HepG2 (cell line): ENCODE measurements around the gene ZFX. TPM values are rescaled to one million over a fixed set of nuclear protein-coding genes. Genes with fewer than 3 reads are reported as not detected.

Source experiments
- ATAC-seq: fragments of 200-7000 bp; cut with Tn5 transposase; 3 replicates; pipeline ENCODE4 v1.9.1; 2020; ENCODE audit warnings: mild to moderate bottlenecking, moderate library complexity
- BruUV-seq: library from RNA; stranded (reverse); fragments of 400-500 nt; replicated peaks from 2 replicates; lab custom pipeline; 2021; lab: Mats Ljungman, UMichigan
- CTCF ChIA-PET: fragments of 300-600 bp; formaldehyde crosslinking; extraction: SDS; loops from one replicate; lab custom pipeline; 2021; ENCODE audit warnings: low total read pairs, inconsistent platforms, low intra/inter-chr PET ratio; lab: Yijun Ruan, JAX
- POLR2A ChIA-PET: fragments of 350-600 bp; sonication (Branson Sonifier 250); formaldehyde crosslinking; loops from one replicate; lab custom pipeline; 2020; ENCODE audit warnings: antibody characterized with exemption, inconsistent platforms; lab: Yijun Ruan, JAX
- DNase-seq: peaks from one replicate; pipeline ENCODE4 v3.0.0-alpha.2; 2015; ENCODE audit warnings: low spot score
- FAIRE-seq: peaks from 3 replicates; lab custom pipeline; 2011; peaks lifted over from hg19 to GRCh38; lab: Jason Lieb, UNC
- H2AFZ ChIP-seq: one replicate; pipeline ENCODE4 v1.6.1; 2011; ENCODE audit warnings: low read length, inconsistent platforms
- H3K27ac ChIP-seq: fragments of 300-600 bp; 3 replicates; pipeline ENCODE4 v1.8.0; 2011; ENCODE audit warnings: mixed run types, mild to moderate bottlenecking, mixed read lengths, low read length, inconsistent platforms; ENCODE audit not compliant: insufficient read depth; ENCODE audit errors: extremely low read length
- H3K27me3 ChIP-seq, 2 experiments: fragments of 200-600 bp in 1 of 2; 2 replicates in 1 of 2; 3 replicates in 1 of 2; pipeline versions ENCODE4 v1.6.0 to v1.8.0; 2011; ENCODE audit warnings: low read length in 2 of 2, mild to moderate bottlenecking in 2 of 2, moderate library complexity in 2 of 2, inconsistent platforms in 1 of 2; ENCODE audit not compliant: insufficient read depth in 2 of 2, control insufficient read depth in 1 of 2
- H3K36me3 ChIP-seq, 2 experiments: fragments of 200-600 bp in 1 of 2; replicated peaks in 1 of 2; 2 replicates in 1 of 2; 3 replicates in 1 of 2; pipeline versions ENCODE4 v1.5.1 to v1.8.0; 2011; ENCODE audit warnings: low read length in 2 of 2, inconsistent platforms in 1 of 2; ENCODE audit not compliant: insufficient read depth in 2 of 2, control insufficient read depth in 1 of 2
- H3K4me1 ChIP-seq: 2 replicates; pipeline ENCODE4 v1.5.1; 2012; ENCODE audit warnings: low read length, inconsistent platforms; ENCODE audit not compliant: insufficient read depth
- H3K4me2 ChIP-seq: 2 replicates; pipeline ENCODE4 v1.6.0; 2011; ENCODE audit warnings: low read depth, low read length, inconsistent platforms
- H3K4me3 ChIP-seq, 3 experiments: fragments of 200-600 bp in 1 of 3; sonication (generic), shearing (Covaris generic) in 1 of 3; replicated peaks in 1 of 3; 2 replicates each; pipeline ENCODE4 v1.5.1; 2011 to 2016; ENCODE audit warnings: low read length in 3 of 3, inconsistent platforms in 2 of 3, low read depth in 2 of 3, mild to moderate bottlenecking in 2 of 3, control low read depth in 1 of 3, mixed read lengths in 1 of 3; ENCODE audit not compliant: insufficient read depth in 1 of 3
- H3K79me2 ChIP-seq: one replicate; pipeline ENCODE4 v1.6.1; 2011; ENCODE audit warnings: low read length, inconsistent platforms; ENCODE audit not compliant: insufficient read depth
- H3K9ac ChIP-seq: 2 replicates; pipeline ENCODE4 v1.6.0; 2011; ENCODE audit warnings: mild to moderate bottlenecking, low read depth, low read length, inconsistent platforms; ENCODE audit not compliant: insufficient read depth
- H3K9me3 ChIP-seq: 2 replicates; pipeline ENCODE4 v1.5.1; 2012; ENCODE audit warnings: mild to moderate bottlenecking, low read length
- H4K20me1 ChIP-seq: 2 replicates; pipeline ENCODE4 v1.6.0; 2011; ENCODE audit warnings: inconsistent platforms, mild to moderate bottlenecking, low read length, moderate library complexity; ENCODE audit not compliant: insufficient read depth
- ATF7-NPFF ChIP-seq: sonication (generic); formaldehyde crosslinking; IDR thresholded peaks from 2 replicates; pipeline ENCODE4 v1.8.1; 2023; ENCODE audit warnings: mild to moderate bottlenecking, low read depth, missing genetic modification reagents, moderate library complexity
- EEA1 ChIP-seq: sonication (generic); formaldehyde crosslinking; IDR thresholded peaks from 2 replicates; pipeline ENCODE4 v1.5.1; 2020; ENCODE audit warnings: mild to moderate bottlenecking, missing genetic modification reagents, borderline replicate concordance
- FLYWCH1 ChIP-seq: sonication (generic); formaldehyde crosslinking; IDR thresholded peaks from 2 replicates; pipeline ENCODE4 v1.8.1; 2023; ENCODE audit warnings: mild to moderate bottlenecking, missing genetic modification reagents
- FOSL2 ChIP-seq: sonication (generic); formaldehyde crosslinking; IDR thresholded peaks from 2 replicates; pipeline ENCODE4 v1.4.0; 2020; ENCODE audit warnings: missing genetic modification reagents
- MIER2 ChIP-seq: IDR thresholded peaks from 2 replicates; pipeline ENCODE4 v1.6.1; 2016; ENCODE audit warnings: missing biosample characterization, missing genetic modification reagents
- NFE2L2 ChIP-seq: fragments of 150-350 bp; IDR thresholded peaks from 2 replicates; pipeline ENCODE4 v1.6.1; 2014; ENCODE audit warnings: low read length
- PHF20 ChIP-seq: sonication (generic); formaldehyde crosslinking; IDR thresholded peaks from 2 replicates; pipeline ENCODE4 v1.5.0; 2020; ENCODE audit warnings: mild to moderate bottlenecking, missing genetic modification reagents
- SP1 ChIP-seq, 2 experiments: fragments of 450-650 bp in 1 of 2; sonication (generic) in 1 of 2; formaldehyde crosslinking in 1 of 2; IDR thresholded peaks; 2 replicates each; pipeline versions ENCODE4 v1.4.0 to v1.6.1; 2016 to 2020; ENCODE audit warnings: missing genetic modification reagents in 1 of 2
- ZMYM3 ChIP-seq: sonication (generic); formaldehyde crosslinking; IDR thresholded peaks from 2 replicates; pipeline ENCODE4 v1.5.1; 2020; ENCODE audit warnings: mild to moderate bottlenecking, missing genetic modification reagents
- ZNF121 ChIP-seq: sonication (generic); formaldehyde crosslinking; IDR thresholded peaks from 2 replicates; pipeline ENCODE4 v1.5.0; 2020; ENCODE audit warnings: mild to moderate bottlenecking, missing genetic modification reagents
- ZNF446 ChIP-seq: sonication (generic); formaldehyde crosslinking; IDR thresholded peaks from 2 replicates; pipeline ENCODE4 v1.5.0; 2020; ENCODE audit warnings: mild to moderate bottlenecking, missing genetic modification reagents
- WGBS: methylation state at CpG from one replicate; pipeline ENCODE4 v1.1.6; 2017; ENCODE audit warnings: low lambda C conversion rate; 5-methylcytosine and 5-hydroxymethylcytosine counted together
- in situ Hi-C: cut with HindIII; loops from 2 replicates; pipeline ENCODE4 v1.10.0; 2017; ENCODE audit warnings: low pct_unique_long_range_greater_than_20kb; ENCODE audit not compliant: extremely low pct_ligation_motif_present
- intact Hi-C: fragments of 100-400 bp; cut with micrococcal nuclease; formaldehyde crosslinking; loops from one replicate; pipeline ENCODE4 v1.10.0; 2022; ENCODE audit not compliant: unreplicated experiment
- polyA plus RNA-seq, 8 experiments: library from polyadenylated mRNA; depleted of rRNA in 3 of 8; stranded (reverse) in 7 of 8; unstranded in 1 of 8; fragments of >200 nt; fragmentation: Illumina TruSeq in 4 of 8; extraction: Trizol in 4 of 8; gene quantifications; 2 replicates each; pipeline versions ENCODE4 v1.2.1 to v1.2.3, GENCODE V29; 2011 to 2016; ENCODE audit warnings: low read depth in 4 of 8, missing spikeins in 1 of 8, mixed read lengths in 1 of 8; ENCODE audit not compliant: insufficient read depth in 1 of 8
- total RNA-seq, 5 experiments: library from RNA; depleted of rRNA; stranded (reverse); fragments of >200 nt; fragmentation: Illumina TruSeq; extraction: Trizol; gene quantifications; 2 replicates each; pipeline ENCODE4 v1.2.3, GENCODE V29; 2016; ENCODE audit warnings: low read depth in 1 of 5
- TF ChIP-seq, protein P1 (sequence below): sonication (generic); formaldehyde crosslinking; IDR thresholded peaks from 2 replicates; pipeline ENCODE4 v1.5.0; 2020; ENCODE audit warnings: mild to moderate bottlenecking, missing genetic modification reagents
- TF ChIP-seq, protein P2 (sequence below): sonication (generic); formaldehyde crosslinking; IDR thresholded peaks from 2 replicates; pipeline ENCODE4 v1.4.0; 2020; ENCODE audit warnings: mild to moderate bottlenecking, missing genetic modification reagents

The ZFX gene
- total and polyA plus RNA-seq, 2 of the 13 experiments (the other 11 are each of a cell fraction or from before 2014, with no cell fraction given): 13.8 to 37.3 TPM

DNA sequence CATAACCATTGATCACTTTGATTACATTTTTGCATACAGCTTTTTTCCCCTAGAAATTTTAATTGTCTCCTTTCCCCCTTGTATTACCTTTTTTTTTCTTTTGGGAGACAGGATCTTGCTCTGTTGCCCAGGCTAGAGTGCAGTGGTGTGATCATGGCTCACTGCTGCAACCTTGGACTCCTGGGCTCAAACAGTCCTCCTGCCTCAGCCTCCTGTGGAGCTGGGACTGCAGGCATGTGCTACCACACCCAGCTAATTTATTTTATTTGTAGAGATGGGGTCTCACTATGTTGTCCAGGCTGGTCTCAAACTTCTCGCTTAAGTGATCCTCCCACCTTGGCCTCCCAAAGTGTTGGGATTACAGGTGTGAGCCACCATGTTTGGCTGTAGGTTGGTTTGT is 47.0 kb downstream of the ZFX start:
- ChIA-PET POLR2A (no interaction called here), CTCF (no interaction called here)
- Histone ChIP-seq H4K20me1 (peaks cover 53% of the 10 kb centered on the region), H3K27me3 (no peaks in the 10 kb centered on the region), H3K9me3 (no peaks in the 10 kb centered on the region), H2AFZ (no peak overlapping the region), H3K4me3 (no peak overlapping the region), H3K4me1 (peaks cover 76% of the 10 kb centered on the region), H3K4me2 (0 out of 2 replicates have a peak overlapping the region, but pooled peaks have one; percentile 18)
- in situ Hi-C loops: no loop called here
- FAIRE-seq (no peak), DNase-seq (no peak)
- no TSS peak for BruUV-seq
- TF ChIP-seq ZMYM3 (CRISPR knock-in tag) (0 out of 2 replicates have a peak, but pooled peaks have one; percentile 39), ZNF121 (CRISPR knock-in tag) (peak; percentile 96), NFE2L2 (no peak)
- TF ChIP-seq, protein P1, sequence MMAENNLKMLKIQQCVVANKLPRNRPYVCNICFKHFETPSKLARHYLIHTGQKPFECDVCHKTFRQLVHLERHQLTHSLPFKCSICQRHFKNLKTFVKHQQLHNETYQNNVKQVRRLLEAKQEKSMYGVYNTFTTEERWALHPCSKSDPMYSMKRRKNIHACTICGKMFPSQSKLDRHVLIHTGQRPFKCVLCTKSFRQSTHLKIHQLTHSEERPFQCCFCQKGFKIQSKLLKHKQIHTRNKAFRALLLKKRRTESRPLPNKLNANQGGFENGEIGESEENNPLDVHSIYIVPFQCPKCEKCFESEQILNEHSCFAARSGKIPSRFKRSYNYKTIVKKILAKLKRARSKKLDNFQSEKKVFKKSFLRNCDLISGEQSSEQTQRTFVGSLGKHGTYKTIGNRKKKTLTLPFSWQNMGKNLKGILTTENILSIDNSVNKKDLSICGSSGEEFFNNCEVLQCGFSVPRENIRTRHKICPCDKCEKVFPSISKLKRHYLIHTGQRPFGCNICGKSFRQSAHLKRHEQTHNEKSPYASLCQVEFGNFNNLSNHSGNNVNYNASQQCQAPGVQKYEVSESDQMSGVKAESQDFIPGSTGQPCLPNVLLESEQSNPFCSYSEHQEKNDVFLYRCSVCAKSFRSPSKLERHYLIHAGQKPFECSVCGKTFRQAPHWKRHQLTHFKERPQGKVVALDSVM (CRISPR knock-in tag): peak; percentile 94
- TF ChIP-seq, all 625 proteins: peak for 3
- WGBS: 100% methylated on average over 1 of the region's 1 CpG
- Histone ChIP-seq H3K36me3 (0 out of 5 replicates have a peak, but pooled peaks cover 0 to 4% of the 10 kb centered on the region in 2 experiments), H3K9ac (no peak overlapping the region), H3K79me2 (peaks cover 94% of the 10 kb centered on the region), H3K27ac (no peak overlapping the region)
- intact Hi-C loops: loop anchor here (10.0 kb wide), 1 partner anchor 48 kb away; no protein-coding TSS in a partner anchor
- no peak for ATAC-seq

DNA sequence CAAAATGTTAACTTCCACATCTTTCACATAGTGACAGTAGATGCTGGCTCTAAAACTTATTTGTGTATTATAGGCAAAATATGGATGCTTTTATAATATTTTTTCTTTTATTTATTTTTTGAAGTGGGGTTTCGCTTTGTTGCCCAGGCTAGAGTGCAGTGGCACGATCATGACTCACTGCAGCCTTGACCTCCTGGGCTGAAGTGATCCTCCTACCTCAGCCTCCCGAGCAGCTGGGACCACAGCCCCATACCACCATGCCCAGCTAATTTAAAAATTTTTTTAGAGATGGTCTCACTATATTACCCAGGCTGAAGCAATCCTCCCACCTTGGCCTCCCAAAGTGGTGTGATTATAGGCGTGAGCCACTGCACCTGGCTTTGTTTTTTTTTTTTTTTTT is 48.6 kb downstream of the ZFX start:
- H3K4me3 ChIP-seq: no peak overlapping the region
- 69% methylated on average over 4 of the region's 4 CpGs for WGBS
- ChIA-PET POLR2A (no interaction called here), CTCF (no interaction called here)
- H3K36me3 ChIP-seq: peaks cover 0 to 10% of the 10 kb centered on the region in 2 experiments; a peak in 3 of 5 replicates
- BruUV-seq: no TSS peak
- DNase-seq (no peak), FAIRE-seq (no peak), ATAC-seq (no peak)
- no peak overlapping the region for H3K4me2 ChIP-seq
- H3K27me3 ChIP-seq: no peaks in the 10 kb centered on the region
- in situ Hi-C loops (no loop called here), intact Hi-C loops (loop anchor here (10.0 kb wide), 1 partner anchor 47 kb away; no protein-coding TSS in a partner anchor)
- H3K9ac ChIP-seq: no peak overlapping the region
- peaks cover 95% of the 10 kb centered on the region for H3K79me2 ChIP-seq
- peaks cover 79% of the 10 kb centered on the region for H3K4me1 ChIP-seq
- H4K20me1 ChIP-seq: peaks cover 59% of the 10 kb centered on the region
- no peaks in the 10 kb centered on the region for H3K9me3 ChIP-seq
- no peak overlapping the region for H3K27ac ChIP-seq
- no peak overlapping the region for H2AFZ ChIP-seq
- TF ChIP-seq FLYWCH1 (CRISPR knock-in tag) (no peak), PHF20 (CRISPR knock-in tag) (no peak), SP1 (IDR thresholded peaks at IDR 0.05) (no peak), SP1 (CRISPR knock-in tag; IDR thresholded peaks at IDR 0.05) (no peak), ATF7-NPFF (CRISPR knock-in tag) (no peak), FOSL2 (CRISPR knock-in tag) (peak; percentile 51), EEA1 (CRISPR knock-in tag) (no peak), MIER2 (CRISPR knock-in tag) (no peak), ZNF446 (CRISPR knock-in tag) (no peak)
- TF ChIP-seq, protein P2, sequence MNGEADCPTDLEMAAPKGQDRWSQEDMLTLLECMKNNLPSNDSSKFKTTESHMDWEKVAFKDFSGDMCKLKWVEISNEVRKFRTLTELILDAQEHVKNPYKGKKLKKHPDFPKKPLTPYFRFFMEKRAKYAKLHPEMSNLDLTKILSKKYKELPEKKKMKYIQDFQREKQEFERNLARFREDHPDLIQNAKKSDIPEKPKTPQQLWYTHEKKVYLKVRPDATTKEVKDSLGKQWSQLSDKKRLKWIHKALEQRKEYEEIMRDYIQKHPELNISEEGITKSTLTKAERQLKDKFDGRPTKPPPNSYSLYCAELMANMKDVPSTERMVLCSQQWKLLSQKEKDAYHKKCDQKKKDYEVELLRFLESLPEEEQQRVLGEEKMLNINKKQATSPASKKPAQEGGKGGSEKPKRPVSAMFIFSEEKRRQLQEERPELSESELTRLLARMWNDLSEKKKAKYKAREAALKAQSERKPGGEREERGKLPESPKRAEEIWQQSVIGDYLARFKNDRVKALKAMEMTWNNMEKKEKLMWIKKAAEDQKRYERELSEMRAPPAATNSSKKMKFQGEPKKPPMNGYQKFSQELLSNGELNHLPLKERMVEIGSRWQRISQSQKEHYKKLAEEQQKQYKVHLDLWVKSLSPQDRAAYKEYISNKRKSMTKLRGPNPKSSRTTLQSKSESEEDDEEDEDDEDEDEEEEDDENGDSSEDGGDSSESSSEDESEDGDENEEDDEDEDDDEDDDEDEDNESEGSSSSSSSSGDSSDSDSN (CRISPR knock-in tag): no peak
